Type B pancreatic cell (in vitro differentiated cells): ENCODE results near the gene ATXN10. TPM values are rescaled to one million over a fixed set of nuclear protein-coding genes. Genes with fewer than 3 reads are reported as not detected.

ENCODE experiments used
- DNase-seq: peaks from one replicate; pipeline ENCODE4 v3.0.0; 2021; ENCODE audit warnings: mixed read lengths; ENCODE audit not compliant: unreplicated experiment; ENCODE audit errors: extremely low spot score
- H3K27ac Mint-ChIP-seq: 2 replicates; pipeline ENCODE4 v1.8.0; 2021; ENCODE audit warnings: mild to moderate bottlenecking, mixed read lengths
- H3K27me3 Mint-ChIP-seq: 2 replicates; pipeline ENCODE4 v1.8.0; 2021; ENCODE audit warnings: mixed read lengths
- H3K36me3 Mint-ChIP-seq: 2 replicates; pipeline ENCODE4 v1.8.0; 2021; ENCODE audit warnings: mixed read lengths
- H3K4me1 Mint-ChIP-seq: one replicate; pipeline ENCODE4 v1.8.0; 2021; ENCODE audit warnings: mixed read lengths; ENCODE audit not compliant: unreplicated experiment
- H3K4me3 Mint-ChIP-seq: 2 replicates; pipeline ENCODE4 v1.8.0; 2021; ENCODE audit warnings: mild to moderate bottlenecking, mixed read lengths
- H3K9me3 Mint-ChIP-seq: 2 replicates; pipeline ENCODE4 v1.8.0; 2021; ENCODE audit warnings: mixed read lengths
- total RNA-seq: library from RNA; stranded (reverse); gene quantifications from 2 replicates; pipeline ENCODE4 v1.2.1, GENCODE V29; 2021; ENCODE audit warnings: low replicate concordance
- TF ChIP-seq, protein P1 (sequence below): fragments of 200-600 bp; sonication (generic); conservative IDR thresholded peaks from 2 replicates; pipeline ENCODE4 v1.5.0; 2021; ENCODE audit warnings: antibody characterized with exemption, mild to moderate bottlenecking

Gene ATXN10
- total RNA-seq, 1 donor from 2014 or later: 182 TPM

DNA sequence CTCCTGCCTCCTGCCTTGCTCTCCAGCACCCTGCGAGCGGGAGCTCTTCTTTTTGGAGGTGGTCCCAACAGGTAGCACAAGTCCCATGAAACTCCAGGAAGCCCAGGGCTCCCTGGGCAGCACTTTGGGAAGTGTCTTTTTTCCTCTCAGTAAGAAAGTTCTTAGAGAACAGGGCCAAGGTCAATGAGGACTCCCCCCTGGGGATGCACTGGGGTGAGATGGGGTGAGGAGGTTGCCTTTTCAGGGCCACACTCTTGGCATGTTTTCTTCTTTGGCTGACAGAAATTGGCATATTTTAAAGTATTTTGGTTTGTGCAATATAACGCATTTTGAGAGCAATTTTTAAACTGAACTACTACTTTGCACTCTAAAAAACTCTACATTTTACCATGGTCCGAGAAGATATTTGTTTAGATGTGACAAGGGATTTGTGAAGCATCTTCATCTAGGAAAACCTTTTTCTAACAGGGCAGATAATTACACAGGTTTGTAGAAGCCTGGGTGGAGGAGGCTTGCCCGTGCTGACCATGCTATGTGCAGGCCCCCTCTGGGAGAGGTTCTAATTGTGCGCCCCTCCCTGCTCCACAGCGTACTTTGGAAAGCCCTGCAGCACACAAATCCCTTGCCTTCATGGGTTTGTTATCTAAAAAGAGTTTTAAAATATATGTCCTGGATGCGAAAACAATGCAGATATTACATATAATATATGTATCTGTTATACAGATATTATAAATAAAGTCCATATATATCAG lies 165.0 kb downstream of the ATXN10 start:
- DNase-seq: no peak
- H3K27ac Mint-ChIP-seq: no peak overlapping the region
- H3K4me3 Mint-ChIP-seq: no peak overlapping the region
- H3K9me3 Mint-ChIP-seq: no peaks in the 10 kb centered on the region
- H3K4me1 Mint-ChIP-seq: peaks cover 4% of the 10 kb centered on the region
- H3K36me3 Mint-ChIP-seq: peaks cover 3% of the 10 kb centered on the region
- H3K27me3 Mint-ChIP-seq: no peaks in the 10 kb centered on the region
- TF ChIP-seq, protein P1, sequence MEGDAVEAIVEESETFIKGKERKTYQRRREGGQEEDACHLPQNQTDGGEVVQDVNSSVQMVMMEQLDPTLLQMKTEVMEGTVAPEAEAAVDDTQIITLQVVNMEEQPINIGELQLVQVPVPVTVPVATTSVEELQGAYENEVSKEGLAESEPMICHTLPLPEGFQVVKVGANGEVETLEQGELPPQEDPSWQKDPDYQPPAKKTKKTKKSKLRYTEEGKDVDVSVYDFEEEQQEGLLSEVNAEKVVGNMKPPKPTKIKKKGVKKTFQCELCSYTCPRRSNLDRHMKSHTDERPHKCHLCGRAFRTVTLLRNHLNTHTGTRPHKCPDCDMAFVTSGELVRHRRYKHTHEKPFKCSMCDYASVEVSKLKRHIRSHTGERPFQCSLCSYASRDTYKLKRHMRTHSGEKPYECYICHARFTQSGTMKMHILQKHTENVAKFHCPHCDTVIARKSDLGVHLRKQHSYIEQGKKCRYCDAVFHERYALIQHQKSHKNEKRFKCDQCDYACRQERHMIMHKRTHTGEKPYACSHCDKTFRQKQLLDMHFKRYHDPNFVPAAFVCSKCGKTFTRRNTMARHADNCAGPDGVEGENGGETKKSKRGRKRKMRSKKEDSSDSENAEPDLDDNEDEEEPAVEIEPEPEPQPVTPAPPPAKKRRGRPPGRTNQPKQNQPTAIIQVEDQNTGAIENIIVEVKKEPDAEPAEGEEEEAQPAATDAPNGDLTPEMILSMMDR: no peak

DNA sequence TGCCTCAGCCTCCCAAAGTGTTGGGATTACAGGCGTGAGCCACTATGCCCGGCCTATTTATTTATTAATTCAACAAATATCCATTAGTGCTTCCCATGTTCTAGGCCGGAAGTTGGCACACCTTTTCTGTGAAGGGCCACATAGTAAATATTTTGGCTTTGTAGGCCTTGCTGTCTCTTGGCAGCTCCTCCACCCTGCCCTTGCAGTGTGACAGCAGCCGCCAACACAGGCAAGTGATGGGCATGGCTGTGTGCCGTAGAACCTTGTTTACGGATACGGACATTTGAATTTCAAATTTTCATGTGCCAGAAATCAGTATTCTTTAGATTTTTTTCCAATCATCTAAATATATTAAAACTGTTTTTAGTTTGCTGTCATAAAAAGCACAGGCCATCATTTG lies 165.9 kb downstream of the ATXN10 start:
- TF ChIP-seq, protein P1: no peak
- H3K4me1 Mint-ChIP-seq: peaks cover 8% of the 10 kb centered on the region
- H3K36me3 Mint-ChIP-seq: peaks cover 3% of the 10 kb centered on the region

DNA sequence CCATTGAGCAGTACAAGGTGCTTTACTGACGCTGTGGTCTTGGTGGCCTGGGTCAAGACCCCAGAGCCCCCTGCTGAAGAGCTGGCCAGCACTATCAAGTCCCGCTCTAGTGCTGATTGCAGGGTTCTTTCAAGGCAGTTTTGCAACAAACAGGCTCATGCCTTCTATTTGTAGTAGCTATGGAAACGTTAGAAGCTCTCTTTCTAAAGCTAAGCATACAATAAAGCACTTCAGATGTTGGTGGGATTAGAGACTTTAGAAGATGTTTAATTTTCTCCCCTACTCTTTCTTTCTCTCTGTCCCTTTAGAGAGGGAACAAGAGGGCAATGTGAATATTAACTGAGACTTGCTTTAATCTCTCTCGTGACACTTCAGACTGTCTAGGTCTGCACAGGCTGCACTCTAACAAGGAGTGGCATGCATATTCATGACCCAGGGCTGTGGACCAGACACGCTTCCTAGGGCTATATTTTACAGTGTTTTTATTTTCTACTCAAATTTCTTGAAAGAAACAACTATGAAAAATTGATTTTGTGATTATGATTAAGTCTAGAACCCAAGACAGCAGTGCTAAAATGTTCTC lies 166.8 kb downstream of the ATXN10 start:
- Mint-ChIP-seq H3K4me1 (peaks cover 12% of the 10 kb centered on the region), H3K27ac (no peak overlapping the region), H3K4me3 (no peak overlapping the region), H3K9me3 (no peaks in the 10 kb centered on the region), H3K27me3 (no peaks in the 10 kb centered on the region), H3K36me3 (peaks cover 3% of the 10 kb centered on the region)
- DNase-seq: no peak
- TF ChIP-seq, protein P1: no peak

More for the DNA sequence above, 165.9 kb downstream of the ATXN10 start:
- DNase-seq: no peak
- Mint-ChIP-seq H3K27me3 (no peaks in the 10 kb centered on the region), H3K27ac (no peak overlapping the region), H3K9me3 (no peaks in the 10 kb centered on the region), H3K4me3 (no peak overlapping the region)

DNA sequence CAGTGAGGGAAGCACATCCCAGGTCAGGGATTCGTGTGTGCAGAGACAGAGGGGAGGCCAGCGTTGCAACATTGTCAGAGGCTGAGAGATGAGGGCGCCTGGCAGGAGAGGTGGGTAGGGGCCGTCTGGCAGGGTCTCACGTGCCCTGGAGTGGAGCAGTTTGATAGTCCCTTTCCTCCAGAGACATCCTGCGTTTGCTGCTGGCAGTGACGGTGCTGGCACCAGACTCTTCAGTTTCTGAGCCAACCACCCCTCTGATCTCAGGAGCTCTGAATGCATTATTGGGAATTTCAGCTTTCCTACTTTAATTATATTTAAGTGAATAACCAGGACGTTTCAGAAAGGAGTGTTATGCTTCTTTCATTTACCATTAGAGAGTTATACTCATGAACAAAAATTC lies 168.8 kb downstream of the ATXN10 start:
- no peak for DNase-seq
- Mint-ChIP-seq H3K27me3 (no peaks in the 10 kb centered on the region), H3K4me1 (peaks cover 26% of the 10 kb centered on the region), H3K9me3 (no peaks in the 10 kb centered on the region), H3K27ac (no peak overlapping the region), H3K4me3 (no peak overlapping the region), H3K36me3 (peaks cover 5% of the 10 kb centered on the region)
- TF ChIP-seq, protein P1: no peak

- H3K4me1 Mint-ChIP-seq: peaks cover 30% of the 10 kb centered on the region
- TF ChIP-seq, protein P1: no peak
- no peaks in the 10 kb centered on the region for H3K27me3 Mint-ChIP-seq
- H3K27ac Mint-ChIP-seq: no peak overlapping the region
- no peaks in the 10 kb centered on the region for H3K9me3 Mint-ChIP-seq
- H3K4me3 Mint-ChIP-seq: peak overlapping the region; percentile 18
- H3K36me3 Mint-ChIP-seq: peaks cover 5% of the 10 kb centered on the region
- no peak for DNase-seq
Observed at GRCh38 chr22:45842291-45842991, 170.8 kb downstream of the ATXN10 start.
